Stimulated activated CD4-positive, alpha-beta T cell treated with anti-CD3 and anti-CD28 coated beads, Interleukin-15, amount 100 ng/mL, for 48 hours (primary cell): ENCODE results near the gene BCL2L11.

Experiments used
- DNase-seq, 2 donors: peaks; one replicate each; pipeline ENCODE4 v3.0.0-alpha.2; 2020; ENCODE audit warnings: low read depth in 2 of 2

The BCL2L11 gene

GRCh38 chr2:111143107-111143842 is 22.6 kb downstream of the BCL2L11 start:
- no peak for DNase-seq

DNA sequence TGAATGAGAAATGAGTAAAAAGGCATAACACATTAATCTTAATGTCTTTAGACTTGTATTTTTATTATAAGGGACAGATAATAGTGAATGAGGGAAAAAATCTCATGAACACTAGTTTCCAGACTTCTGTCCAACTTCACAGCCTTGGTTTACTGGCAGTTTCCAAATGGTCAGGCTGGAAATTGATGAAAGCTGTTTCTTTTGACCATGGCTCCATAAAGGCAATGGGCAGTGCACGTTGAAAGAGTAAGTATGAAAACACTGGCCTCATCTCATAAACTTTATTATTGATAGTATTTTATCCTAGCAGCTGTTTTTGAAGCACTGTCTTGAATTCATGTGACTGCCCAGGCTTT is 23.1 kb downstream of the BCL2L11 start:
- DNase-seq = no peak

DNA sequence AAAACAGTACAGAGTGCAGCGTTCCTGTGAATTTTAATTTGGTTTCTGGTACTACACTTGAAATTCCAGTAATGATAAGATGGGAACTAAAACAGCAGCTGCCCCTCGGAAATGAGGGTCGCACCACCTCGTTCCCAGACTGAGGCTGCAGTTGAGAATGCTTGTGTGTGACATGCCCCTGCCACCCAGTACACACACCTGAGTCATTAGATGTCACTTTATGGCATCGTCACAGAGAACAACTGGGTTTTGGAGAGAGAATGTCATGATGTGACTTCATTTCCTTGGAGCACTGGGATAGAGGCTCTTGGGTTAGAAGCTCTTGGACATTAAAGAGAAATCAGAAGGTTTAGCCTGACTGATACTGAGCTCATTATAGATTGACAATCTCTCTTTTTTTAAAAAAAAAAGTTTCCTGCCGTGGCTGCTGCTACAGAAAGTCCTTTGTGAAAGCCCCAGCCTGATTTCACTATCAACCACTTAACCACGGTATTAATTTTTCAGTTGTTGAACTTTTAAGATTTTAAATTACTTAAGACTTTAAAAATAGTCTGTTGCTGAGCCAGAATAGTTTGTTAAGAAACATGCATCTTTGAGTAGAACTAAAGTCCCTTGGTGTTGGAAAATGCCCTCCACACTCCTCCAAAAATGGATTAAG is 24.5 kb downstream of the BCL2L11 start:
- DNase-seq = no peak

DNA sequence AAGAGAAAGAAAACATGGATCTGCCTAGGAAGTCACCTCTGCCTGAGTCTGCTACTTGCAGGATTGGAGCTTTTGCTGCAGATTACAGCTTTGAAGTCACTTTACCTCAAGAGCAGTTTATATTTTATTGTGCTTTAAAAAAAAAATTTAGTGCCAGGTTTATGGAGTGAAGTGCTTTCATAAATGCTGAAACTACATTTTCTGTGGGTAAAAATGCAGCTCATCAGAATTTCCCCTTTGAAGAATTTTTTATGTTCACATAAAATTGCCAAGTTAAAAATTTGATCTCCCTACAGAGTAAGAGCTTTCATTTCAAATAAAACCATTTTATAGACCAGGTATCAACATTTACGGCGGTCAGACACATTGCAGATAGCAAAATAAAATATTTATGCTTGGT is 25.2 kb downstream of the BCL2L11 start:
- no peak for DNase-seq

- no peak for DNase-seq
Observed at GRCh38 chr2:111148225-111148873, 27.6 kb downstream of the BCL2L11 start.

GRCh38 chr2:111148925-111149324 is 28.2 kb downstream of the BCL2L11 start:
- no peak for DNase-seq

GRCh38 chr2:111149882-111150455 is 29.3 kb downstream of the BCL2L11 start:
- no peak for DNase-seq

GRCh38 chr2:111154758-111155157 is 34.0 kb downstream of the BCL2L11 start:
- DNase-seq = no peak

DNA sequence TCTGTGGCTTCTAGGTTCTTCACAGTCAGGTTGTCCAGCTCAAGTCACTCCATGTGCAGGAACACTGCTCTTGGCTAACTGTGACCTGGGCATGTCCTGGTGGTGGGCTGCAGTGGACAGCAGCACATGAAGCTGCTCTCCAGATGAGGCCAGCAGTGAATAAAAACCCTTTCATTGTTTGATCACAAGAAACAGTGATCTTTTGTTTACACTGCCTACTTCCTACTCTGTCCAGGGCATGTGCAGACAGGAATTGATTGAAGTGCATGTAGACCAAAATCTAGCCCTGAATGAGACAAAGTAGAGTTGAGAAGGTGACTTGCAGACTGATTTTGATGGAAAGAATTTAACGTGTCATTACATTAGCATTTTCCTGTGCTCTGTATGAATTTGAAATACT is 34.9 kb downstream of the BCL2L11 start:
- DNase-seq = no peak

GRCh38 chr2:111156529-111156928 is 35.8 kb downstream of the BCL2L11 start:
- DNase-seq = no peak

GRCh38 chr2:111157071-111157661 is 36.5 kb downstream of the BCL2L11 start:
- no peak for DNase-seq

DNA sequence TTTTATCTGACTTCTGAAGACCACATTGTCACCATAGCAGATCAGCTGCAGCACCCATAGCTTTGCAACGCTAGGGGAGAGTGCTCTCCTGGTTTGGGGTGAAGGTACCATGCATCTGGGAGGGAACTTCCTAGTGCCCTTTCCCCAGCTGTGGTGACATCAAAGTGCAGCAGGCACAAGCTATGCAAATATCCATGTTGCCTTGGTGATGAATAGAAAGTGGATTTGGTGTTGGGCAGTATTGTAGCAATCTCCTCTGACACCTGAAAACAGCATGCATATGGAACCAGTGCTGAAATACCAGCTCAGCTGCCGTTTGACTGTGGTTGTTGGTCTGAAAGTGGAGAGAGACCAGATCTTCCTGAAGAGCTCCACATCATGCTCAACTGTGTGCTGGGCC is 37.1 kb downstream of the BCL2L11 start:
- DNase-seq = no peak

- DNase-seq = no peak
Observed at GRCh38 chr2:111159641-111160040, 38.9 kb downstream of the BCL2L11 start.

DNA sequence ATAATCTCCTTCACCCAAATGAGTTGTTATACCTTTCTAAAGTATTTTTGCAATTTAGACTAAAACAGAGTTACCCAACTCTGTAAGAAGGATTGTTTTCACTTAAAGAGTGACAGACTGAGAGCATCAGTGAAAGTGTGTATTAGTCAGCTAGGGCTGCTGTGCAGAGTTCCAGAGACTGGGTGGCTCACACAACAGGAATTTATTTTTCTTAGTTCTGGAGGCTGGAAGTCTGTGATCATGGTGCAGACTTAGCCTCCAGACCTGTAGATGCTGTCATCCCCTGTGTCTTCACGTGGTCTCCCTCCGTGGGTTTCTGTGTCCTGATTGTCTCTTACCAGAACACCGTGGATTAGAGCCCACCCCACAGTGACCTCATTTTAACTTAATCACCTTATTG is 40.0 kb downstream of the BCL2L11 start:
- DNase-seq = no peak

DNA sequence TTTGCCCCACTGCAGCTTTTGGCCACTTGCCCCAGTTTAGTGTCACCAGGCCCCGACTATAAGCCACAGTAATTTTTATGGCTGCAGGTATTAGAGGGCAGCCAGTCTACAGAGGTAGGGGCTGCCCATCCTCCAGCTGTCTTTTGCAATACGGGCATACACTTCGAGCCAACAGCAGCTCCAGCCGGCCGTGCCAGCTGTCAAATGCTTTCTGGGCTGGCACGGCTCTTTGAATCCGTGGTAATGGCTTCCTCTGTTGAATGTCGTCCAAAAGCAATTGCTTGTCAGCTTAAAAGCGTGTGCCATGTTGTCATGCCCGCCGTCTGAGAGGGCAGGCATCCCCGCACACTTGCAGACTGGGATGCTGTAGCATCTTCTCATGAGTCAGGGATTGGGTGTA is 41.3 kb downstream of the BCL2L11 start:
- DNase-seq = no peak

- no peak for DNase-seq
Observed at GRCh38 chr2:111162718-111163331, 42.1 kb downstream of the BCL2L11 start.

DNA sequence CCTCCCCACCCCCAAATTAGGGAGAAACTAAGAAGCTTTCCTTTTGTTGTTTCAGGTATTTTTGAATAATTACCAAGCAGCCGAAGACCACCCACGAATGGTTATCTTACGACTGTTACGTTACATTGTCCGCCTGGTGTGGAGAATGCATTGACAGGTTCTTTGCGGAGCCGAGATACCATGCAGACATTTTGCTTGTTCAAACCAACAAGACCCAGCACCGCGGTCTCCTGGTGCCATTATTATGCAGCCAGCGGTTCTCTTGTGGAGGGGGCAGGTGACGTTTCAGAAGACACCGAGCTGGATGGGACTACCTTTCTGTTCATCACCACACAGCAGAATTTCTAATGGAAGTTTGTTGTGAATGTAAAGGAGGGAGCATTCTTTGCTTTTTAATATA is 43.4 kb downstream of the BCL2L11 start:
- no peak for DNase-seq

DNA sequence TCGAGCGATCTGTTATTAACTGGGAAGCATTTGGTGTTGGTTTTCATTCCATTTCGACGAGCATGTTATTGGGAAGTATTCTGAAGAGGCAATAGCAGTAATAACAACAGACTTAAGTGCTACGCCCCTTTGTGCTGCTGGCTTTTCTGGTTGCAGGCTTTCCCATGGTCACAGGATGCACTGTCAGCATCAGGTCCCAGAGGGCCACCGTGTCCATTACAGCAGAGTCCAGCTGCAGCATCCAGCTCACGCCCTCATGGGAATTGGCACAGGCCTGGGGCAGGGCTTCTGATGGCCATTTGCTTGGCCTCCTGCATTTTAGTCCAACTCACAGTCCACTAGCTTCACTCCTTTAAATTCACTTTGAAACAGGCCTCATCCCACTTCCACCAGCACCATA is 44.4 kb downstream of the BCL2L11 start:
- no peak for DNase-seq

DNA sequence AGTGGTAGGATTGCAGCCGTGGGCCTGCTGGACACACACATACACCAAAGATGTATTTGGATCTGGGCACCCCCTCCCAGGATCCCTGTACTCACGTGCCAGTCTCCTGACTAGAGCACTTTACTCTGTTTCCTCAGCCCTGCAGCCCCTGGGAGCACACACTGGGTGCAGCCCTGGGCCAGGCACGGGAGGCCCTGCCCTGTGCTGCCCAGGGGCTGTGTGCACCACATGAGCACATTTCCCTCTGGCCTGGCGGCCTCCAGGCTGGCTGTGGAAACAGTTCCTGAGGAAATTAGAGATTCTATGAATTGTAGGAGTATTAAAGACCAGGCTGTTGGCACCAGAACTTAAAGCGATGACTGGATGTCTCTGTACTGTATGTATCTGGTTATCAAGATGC is 45.4 kb downstream of the BCL2L11 start:
- no peak for DNase-seq

- no peak for DNase-seq
Observed at GRCh38 chr2:111167076-111167862, 46.6 kb downstream of the BCL2L11 start.

DNA sequence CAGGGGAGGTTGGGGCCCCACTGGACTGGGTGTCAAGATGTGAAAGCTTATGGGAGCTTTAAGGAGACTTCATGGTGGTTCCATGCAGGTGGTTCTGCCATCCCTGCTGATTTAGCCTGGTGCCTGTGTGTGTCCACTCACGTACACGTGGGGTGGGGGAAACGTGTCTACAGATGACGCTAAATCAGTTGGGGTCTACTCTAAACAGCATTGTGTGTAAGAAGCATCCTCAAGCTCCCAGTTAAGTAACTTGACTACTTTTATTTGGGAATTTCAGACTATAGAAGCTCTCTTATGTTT is 47.1 kb downstream of the BCL2L11 start:
- DNase-seq = no peak
